K562 (cell line): ENCODE measurements around the gene SLC2A8. TPM values are rescaled to one million over a fixed set of nuclear protein-coding genes. Genes with fewer than 3 reads are reported as not detected.

Experiments
- BRD4 ChIP-seq: fragments of 200-600 bp; sonication (generic); IDR thresholded peaks from 2 replicates; pipeline ENCODE4 v1.6.1; 2017; ENCODE audit warnings: inconsistent platforms
- EP300 ChIP-seq: IDR thresholded peaks from 2 replicates; pipeline ENCODE4 v1.6.1; 2012; ENCODE audit warnings: low read length, improper control_type of control experiment
- HDAC8 ChIP-seq: fragments of 450-650 bp; IDR thresholded peaks from 2 replicates; pipeline ENCODE4 v1.6.1; 2016; ENCODE audit warnings: mild to moderate bottlenecking, missing genetic modification characterization, moderate library complexity, missing compliant biosample characterization
- polyA plus RNA-seq, 8 experiments: library from polyadenylated mRNA; depleted of rRNA in 4 of 8; stranded (reverse) in 5 of 8; unstranded in 3 of 8; fragments of >200 nt; fragmentation: Nextera tagmentation in 2 of 8; fragmentation: Illumina TruSeq in 1 of 8; extraction: Ambion mirVana in 2 of 8; extraction: Trizol in 1 of 8; gene quantifications; 2 replicates each; pipeline versions ENCODE4 v1.2.1 to v1.2.3, GENCODE V29; 2011 to 2014; ENCODE audit warnings: inconsistent platforms in 1 of 8, missing spikeins in 1 of 8
- total RNA-seq, 7 experiments: library from RNA; depleted of rRNA in 6 of 7; stranded (reverse); fragments of >200 nt in 6 of 7; fragmentation: Illumina TruSeq in 2 of 7; extraction: Trizol in 2 of 7; gene quantifications; 2 replicates each; pipeline versions ENCODE4 v1.2.1 to v1.2.3, GENCODE V29; 2011 to 2021; ENCODE audit warnings: low replicate concordance in 1 of 7
- TF ChIP-seq, protein P1 (sequence below): IDR thresholded peaks from 2 replicates; pipeline ENCODE4 v1.6.1; 2011; ENCODE audit warnings: borderline replicate concordance, low read depth, mild to moderate bottlenecking, moderate library complexity, low read length; ENCODE audit not compliant: insufficient read depth, poor library complexity, severe bottlenecking
- TF ChIP-seq, protein P2 (sequence below): fragments of 450-650 bp; IDR thresholded peaks from 2 replicates; pipeline ENCODE4 v1.6.1; 2018; ENCODE audit not compliant: partially characterized antibody
- TF ChIP-seq, protein P3 (sequence below): fragments of 450-650 bp; formaldehyde crosslinking; IDR thresholded peaks from 2 replicates; pipeline ENCODE4 v1.4.0; 2020; ENCODE audit warnings: mild to moderate bottlenecking, mixed read lengths
- TF ChIP-seq, protein P4 (sequence below): fragments of 200-800 bp; sonication (Bioruptor generic); IDR thresholded peaks from 2 replicates; pipeline ENCODE4 v1.6.1; 2017; ENCODE audit warnings: missing genetic modification characterization, missing compliant biosample characterization
- TF ChIP-seq, protein P5 (sequence below), 2 experiments: fragments of 450-650 bp; formaldehyde crosslinking in 1 of 2; IDR thresholded peaks; 2 replicates each; pipeline versions ENCODE4 v1.4.0 to v1.6.1; 2014 to 2020; ENCODE audit warnings: mild to moderate bottlenecking in 2 of 2, borderline replicate concordance in 1 of 2, low read depth in 1 of 2

SLC2A8 gene
- total and polyA plus RNA-seq, 9 of the 15 experiments (the other 6 are each of a cell fraction or from before 2014, with no cell fraction given) = 0.13 to 12.9 (median 5.2) TPM

DNA sequence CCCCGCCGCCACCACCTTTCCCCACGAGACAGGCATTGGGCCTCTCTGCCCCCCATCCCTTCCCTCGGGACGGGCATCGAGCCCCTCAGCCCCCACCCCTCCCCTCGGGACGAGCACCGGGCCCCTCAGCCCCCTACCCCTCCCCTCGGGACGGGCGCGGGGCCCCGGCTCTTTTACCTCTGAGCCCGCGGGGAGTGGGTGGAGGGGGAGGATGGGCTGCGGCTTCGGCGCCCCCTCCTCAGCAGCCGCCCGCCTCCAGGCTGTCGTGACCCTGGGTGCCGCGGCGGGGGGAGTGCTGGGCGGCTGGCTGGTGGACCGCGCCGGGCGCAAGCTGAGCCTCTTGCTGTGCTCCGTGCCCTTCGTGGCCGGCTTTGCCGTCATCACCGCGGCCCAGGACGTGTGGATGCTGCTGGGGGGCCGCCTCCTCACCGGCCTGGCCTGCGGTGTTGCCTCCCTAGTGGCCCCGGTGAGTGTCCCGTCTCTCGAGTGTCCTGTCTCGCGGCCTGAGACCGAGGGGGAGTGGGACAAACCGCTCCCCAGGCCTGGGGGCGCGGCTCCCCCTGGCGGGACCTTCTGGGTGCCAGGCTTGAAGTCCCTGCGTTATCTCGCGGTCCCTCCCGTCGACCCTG, 791 bp downstream of the SLC2A8 start (continued):
- TF ChIP-seq, protein P1, sequence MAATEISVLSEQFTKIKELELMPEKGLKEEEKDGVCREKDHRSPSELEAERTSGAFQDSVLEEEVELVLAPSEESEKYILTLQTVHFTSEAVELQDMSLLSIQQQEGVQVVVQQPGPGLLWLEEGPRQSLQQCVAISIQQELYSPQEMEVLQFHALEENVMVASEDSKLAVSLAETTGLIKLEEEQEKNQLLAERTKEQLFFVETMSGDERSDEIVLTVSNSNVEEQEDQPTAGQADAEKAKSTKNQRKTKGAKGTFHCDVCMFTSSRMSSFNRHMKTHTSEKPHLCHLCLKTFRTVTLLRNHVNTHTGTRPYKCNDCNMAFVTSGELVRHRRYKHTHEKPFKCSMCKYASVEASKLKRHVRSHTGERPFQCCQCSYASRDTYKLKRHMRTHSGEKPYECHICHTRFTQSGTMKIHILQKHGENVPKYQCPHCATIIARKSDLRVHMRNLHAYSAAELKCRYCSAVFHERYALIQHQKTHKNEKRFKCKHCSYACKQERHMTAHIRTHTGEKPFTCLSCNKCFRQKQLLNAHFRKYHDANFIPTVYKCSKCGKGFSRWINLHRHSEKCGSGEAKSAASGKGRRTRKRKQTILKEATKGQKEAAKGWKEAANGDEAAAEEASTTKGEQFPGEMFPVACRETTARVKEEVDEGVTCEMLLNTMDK = peak; percentile 44
- no peak for TF ChIP-seq BRD4
- no peak for TF ChIP-seq EP300
- TF ChIP-seq, protein P2, sequence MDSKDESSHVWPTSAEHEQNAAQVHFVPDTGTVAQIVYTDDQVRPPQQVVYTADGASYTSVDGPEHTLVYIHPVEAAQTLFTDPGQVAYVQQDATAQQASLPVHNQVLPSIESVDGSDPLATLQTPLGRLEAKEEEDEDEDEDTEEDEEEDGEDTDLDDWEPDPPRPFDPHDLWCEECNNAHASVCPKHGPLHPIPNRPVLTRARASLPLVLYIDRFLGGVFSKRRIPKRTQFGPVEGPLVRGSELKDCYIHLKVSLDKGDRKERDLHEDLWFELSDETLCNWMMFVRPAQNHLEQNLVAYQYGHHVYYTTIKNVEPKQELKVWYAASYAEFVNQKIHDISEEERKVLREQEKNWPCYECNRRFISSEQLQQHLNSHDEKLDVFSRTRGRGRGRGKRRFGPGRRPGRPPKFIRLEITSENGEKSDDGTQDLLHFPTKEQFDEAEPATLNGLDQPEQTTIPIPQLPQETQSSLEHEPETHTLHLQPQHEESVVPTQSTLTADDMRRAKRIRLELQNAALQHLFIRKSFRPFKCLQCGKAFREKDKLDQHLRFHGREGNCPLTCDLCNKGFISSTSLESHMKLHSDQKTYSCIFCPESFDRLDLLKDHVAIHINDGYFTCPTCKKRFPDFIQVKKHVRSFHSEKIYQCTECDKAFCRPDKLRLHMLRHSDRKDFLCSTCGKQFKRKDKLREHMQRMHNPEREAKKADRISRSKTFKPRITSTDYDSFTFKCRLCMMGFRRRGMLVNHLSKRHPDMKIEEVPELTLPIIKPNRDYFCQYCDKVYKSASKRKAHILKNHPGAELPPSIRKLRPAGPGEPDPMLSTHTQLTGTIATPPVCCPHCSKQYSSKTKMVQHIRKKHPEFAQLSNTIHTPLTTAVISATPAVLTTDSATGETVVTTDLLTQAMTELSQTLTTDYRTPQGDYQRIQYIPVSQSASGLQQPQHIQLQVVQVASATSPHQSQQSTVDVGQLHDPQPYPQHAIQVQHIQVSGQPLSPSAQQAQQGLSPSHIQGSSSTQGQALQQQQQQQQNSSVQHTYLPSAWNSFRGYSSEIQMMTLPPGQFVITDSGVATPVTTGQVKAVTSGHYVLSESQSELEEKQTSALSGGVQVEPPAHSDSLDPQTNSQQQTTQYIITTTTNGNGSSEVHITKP = no peak
- TF ChIP-seq HDAC8 (tag) = no peak
- TF ChIP-seq, protein P3, sequence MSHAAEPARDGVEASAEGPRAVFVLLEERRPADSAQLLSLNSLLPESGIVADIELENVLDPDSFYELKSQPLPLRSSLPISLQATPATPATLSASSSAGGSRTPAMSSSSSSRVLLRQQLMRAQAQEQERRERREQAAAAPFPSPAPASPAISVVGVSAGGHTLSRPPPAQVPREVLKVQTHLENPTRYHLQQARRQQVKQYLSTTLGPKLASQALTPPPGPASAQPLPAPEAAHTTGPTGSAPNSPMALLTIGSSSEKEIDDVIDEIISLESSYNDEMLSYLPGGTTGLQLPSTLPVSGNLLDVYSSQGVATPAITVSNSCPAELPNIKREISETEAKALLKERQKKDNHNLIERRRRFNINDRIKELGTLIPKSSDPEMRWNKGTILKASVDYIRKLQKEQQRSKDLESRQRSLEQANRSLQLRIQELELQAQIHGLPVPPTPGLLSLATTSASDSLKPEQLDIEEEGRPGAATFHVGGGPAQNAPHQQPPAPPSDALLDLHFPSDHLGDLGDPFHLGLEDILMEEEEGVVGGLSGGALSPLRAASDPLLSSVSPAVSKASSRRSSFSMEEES (CRISPR knock-in tag) = no peak
- TF ChIP-seq, protein P4, sequence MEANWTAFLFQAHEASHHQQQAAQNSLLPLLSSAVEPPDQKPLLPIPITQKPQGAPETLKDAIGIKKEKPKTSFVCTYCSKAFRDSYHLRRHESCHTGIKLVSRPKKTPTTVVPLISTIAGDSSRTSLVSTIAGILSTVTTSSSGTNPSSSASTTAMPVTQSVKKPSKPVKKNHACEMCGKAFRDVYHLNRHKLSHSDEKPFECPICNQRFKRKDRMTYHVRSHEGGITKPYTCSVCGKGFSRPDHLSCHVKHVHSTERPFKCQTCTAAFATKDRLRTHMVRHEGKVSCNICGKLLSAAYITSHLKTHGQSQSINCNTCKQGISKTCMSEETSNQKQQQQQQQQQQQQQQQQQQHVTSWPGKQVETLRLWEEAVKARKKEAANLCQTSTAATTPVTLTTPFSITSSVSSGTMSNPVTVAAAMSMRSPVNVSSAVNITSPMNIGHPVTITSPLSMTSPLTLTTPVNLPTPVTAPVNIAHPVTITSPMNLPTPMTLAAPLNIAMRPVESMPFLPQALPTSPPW (CRISPR knock-in tag) = peak; percentile 39; the same call in 1 of the 2 replicates
- TF ChIP-seq, protein P5, sequence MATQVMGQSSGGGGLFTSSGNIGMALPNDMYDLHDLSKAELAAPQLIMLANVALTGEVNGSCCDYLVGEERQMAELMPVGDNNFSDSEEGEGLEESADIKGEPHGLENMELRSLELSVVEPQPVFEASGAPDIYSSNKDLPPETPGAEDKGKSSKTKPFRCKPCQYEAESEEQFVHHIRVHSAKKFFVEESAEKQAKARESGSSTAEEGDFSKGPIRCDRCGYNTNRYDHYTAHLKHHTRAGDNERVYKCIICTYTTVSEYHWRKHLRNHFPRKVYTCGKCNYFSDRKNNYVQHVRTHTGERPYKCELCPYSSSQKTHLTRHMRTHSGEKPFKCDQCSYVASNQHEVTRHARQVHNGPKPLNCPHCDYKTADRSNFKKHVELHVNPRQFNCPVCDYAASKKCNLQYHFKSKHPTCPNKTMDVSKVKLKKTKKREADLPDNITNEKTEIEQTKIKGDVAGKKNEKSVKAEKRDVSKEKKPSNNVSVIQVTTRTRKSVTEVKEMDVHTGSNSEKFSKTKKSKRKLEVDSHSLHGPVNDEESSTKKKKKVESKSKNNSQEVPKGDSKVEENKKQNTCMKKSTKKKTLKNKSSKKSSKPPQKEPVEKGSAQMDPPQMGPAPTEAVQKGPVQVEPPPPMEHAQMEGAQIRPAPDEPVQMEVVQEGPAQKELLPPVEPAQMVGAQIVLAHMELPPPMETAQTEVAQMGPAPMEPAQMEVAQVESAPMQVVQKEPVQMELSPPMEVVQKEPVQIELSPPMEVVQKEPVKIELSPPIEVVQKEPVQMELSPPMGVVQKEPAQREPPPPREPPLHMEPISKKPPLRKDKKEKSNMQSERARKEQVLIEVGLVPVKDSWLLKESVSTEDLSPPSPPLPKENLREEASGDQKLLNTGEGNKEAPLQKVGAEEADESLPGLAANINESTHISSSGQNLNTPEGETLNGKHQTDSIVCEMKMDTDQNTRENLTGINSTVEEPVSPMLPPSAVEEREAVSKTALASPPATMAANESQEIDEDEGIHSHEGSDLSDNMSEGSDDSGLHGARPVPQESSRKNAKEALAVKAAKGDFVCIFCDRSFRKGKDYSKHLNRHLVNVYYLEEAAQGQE (IDR thresholded peaks at IDR 0.05; ENCODE audit: borderline replicate concordance) = peak; percentile 38; the same call in 1 of the 2 replicates
- TF ChIP-seq, protein P5 (CRISPR knock-in tag; IDR thresholded peaks at IDR 0.05; ENCODE audit: low read depth) = no peak
